Measurements from ENCODE around the gene RABL2B.

GRCh38 chr22:50731811-50732624 lies 51.4 kb downstream of the RABL2B start:
- peak; percentile 46 to 75 (median 67) for TF ChIP-seq CTCF (IDR thresholded peaks at IDR 0.05)
- TF ChIP-seq POLR2A (IDR thresholded peaks at IDR 0.05), result no peak

Measured in body of pancreas (tissue), 4 donors.